ENCODE results near the gene UNC5CL. TPM values are rescaled to one million over a fixed set of nuclear protein-coding genes. Genes with fewer than 3 reads are reported as not detected.

UNC5CL gene, protein sequence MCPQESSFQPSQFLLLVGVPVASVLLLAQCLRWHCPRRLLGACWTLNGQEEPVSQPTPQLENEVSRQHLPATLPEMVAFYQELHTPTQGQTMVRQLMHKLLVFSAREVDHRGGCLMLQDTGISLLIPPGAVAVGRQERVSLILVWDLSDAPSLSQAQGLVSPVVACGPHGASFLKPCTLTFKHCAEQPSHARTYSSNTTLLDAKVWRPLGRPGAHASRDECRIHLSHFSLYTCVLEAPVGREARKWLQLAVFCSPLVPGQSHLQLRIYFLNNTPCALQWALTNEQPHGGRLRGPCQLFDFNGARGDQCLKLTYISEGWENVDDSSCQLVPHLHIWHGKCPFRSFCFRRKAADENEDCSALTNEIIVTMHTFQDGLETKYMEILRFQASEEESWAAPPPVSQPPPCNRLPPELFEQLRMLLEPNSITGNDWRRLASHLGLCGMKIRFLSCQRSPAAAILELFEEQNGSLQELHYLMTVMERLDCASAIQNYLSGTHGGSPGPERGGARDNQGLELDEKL
- polyA plus RNA-seq: 10 to 100 TPM in 1 of 3 donors, 1 to 10 TPM in 1, under 1 TPM in 1; 0.90 to 11.0 (median 1.3) TPM

DNA sequence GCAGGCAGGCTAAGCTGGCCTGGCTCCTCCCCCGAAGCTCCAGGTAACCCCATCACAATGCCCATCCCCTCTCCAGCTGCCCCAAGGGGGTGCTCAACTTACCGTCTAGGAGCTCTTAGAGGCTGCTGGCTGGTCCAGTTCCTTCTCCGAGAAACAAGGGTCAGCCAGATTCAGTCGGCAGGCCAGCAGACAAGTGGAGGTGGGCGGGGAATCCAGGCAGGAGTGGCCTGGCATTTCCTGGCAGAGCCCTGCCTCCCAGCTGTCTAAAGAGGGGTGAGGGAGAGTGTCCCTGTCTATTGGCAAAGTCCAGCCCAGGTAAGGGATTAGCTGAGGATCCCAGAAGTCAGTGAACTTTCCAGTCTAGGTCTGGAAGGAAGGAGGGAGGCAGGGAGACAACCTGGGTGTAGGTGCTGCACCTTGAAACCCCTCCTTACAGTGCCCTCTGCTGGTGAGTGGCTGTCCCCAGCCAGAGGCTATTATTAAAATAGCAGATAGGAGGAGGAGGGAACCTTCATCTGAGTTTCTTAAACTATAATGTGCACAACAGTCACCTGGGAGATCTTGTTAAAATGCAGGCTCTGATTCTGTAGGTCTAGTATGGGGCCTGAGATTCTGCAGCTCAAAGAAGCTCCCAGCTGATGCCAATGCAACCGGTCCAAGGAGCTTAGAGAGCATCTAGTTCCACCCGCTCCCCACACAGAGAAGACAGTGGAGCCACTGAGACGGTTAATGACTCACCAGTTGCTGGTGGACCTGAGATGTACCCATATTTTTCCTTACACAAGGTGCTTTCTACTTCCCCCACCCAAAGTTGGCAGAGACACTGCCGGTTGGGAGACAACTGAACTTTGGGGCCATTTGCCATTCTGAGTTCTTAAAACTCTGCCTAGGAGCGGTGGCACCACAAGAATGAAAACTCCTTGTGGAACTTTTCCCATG, at the start of gene UNC5CL:
UNC5CL (minus strand) TSS at position 162 of the 939 bp plus-strand sequence. CDS start 4,147 bp downstream, outside the sequence.
- H3K27ac ChIP-seq (ENCODE audit: low read depth, low read length): no peak within 1 kb of the TSS
- 54 to 73% (median 71%) methylated on average over 10 of the region's 10 CpGs for WGBS, 3 donors

DNA sequence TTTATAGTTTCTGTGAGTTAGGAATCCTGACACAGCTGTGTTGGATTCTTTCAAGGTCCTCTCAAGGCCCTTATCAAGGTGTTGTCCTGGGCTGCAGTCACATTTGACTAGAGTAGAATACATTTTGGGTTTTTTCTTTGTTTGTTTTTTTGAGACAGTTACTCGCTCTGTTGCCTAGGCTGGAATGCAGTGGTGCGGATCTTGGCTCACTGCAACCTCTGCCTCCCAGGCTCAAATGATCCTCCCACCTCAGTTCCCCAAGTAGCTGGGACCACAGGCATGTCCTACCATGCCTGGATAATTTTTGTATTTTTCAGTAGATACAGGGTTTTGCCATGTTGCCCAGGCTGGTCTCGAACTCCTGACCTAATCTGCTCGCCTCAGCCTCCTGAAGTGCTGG, 49.4 kb upstream of the UNC5CL start:
- WGBS, 3 donors: 91 to 95% (median 94%) methylated on average over 4 of the region's 4 CpGs
- no peak overlapping the region for H3K27ac ChIP-seq (ENCODE audit: low read depth, low read length)

DNA sequence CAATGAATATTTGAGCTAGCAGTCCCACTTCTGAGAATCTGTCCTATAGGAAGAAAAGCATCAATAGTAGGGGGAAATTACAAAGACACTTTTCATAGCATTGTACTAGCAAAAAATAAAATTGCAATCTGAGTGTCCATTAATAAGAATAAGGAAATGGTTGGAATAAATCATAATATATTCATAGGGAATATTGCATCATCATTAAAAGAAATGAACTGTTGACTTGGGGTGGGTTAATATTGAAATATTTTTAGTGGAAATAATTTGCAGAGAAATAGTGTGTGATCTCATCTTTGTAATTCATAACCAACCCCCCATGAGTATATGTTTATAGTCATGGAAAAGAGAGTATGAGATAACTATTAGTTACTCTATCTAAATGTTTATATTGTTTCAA, 46.2 kb upstream of the UNC5CL start:
- H3K27ac ChIP-seq (ENCODE audit: low read depth, low read length): no peak overlapping the region

DNA sequence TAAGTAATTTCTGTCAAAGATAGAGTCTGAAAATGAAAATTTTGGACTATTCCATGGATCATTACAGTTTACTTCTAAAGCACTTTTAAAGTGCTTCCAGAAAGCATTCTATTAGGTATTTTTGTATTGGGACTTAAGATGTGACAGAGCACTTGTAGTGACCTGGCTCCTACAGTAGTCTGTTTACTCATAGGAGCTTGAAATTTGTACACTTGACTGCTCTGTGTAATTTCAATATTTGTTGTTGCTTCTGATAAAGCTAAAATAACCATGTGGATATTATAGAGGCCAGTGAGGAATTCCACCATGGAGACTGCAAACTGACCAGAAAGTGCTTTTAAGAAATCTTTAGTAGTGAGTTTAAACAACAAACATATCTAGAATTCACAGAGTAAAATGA, 44.1 kb upstream of the UNC5CL start:
- H3K27ac ChIP-seq (ENCODE audit: low read depth, low read length): no peak overlapping the region

DNA sequence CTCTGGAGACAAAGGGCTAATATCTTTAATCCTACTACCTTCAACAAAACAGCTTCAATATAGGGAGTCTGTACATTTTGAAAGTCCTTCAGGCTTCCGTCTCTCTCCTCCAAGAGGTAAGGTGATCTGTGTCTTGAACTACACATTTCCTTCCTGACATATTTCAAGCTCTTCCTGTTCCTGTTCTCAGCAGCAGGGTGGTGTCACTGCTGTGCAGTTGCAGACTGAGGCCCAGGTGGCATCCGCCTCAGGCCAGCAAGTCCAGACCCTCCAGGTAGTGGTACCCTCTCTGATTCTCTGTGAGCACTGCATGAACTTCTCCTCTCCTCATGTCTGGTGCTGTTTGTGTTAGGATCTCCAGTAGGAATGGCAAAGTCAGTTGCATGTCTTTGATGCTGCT, 41.6 kb upstream of the UNC5CL start:
- H3K27ac ChIP-seq (ENCODE audit: low read depth, low read length): no peak overlapping the region
- 46 to 91% (median 56%) methylated on average over 2 of the region's 2 CpGs for WGBS, 3 donors

DNA sequence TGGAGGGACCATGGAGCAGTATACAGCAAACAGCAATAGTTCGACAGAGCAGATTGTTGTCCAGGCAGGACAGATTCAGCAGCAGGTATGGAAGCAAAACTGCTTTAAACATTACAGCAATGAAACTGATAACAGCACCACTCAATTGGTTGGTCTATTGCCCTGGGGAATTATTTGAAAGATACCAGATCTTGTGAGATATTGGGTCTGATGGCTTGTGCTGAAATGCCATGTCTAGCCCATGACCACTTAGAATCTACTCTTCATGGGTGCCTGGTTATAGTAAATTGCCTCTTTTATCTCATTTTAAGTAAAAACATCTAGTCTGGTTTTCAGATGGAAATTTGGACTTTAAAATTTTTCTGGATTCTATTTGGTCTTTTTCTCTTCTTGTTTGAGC, 40.1 kb upstream of the UNC5CL start:
- WGBS, 3 donors: 93 to 100% (median 94%) methylated on average over 1 of the region's 1 CpG
- no peak overlapping the region for H3K27ac ChIP-seq (ENCODE audit: low read depth, low read length)

DNA sequence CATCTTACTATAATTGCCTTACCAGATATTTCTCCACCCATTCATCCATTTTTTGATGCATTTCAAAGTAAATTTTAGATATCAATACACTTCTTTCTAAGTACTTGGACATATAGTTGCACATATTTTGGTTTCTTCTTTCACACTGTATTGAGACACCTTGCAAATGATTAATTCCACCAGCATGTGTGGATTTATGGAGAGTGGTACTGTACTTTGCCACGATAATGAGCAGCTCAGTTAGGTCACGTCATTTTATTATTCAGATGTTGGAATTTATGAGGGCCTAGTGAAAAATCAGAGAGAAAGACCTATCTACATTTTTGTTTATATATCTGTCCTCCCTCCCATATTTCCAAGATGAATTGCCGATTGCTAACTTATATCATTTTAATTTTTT, 39.1 kb upstream of the UNC5CL start:
- WGBS, 3 donors: 73 to 89% (median 87%) methylated on average over 3 of the region's 3 CpGs
- H3K27ac ChIP-seq (ENCODE audit: low read depth, low read length): no peak overlapping the region

DNA sequence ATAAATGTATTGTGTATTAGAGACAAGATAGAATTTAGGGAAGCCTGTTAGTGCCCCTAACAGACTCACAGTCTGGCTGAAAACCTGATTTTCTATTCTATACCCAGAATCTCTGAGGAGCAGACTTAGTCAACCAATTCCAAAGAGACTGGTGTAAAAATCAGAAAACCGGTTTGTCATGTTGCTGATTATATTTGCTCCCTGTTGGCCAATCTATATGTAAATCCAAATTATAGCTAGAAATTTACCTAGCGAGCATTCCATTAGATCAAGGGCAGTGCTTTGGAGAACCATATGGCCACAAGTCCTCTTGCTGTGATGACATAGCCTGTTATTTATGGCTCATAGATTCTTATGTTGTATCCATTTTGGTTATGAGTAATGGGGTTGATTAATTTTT, 38.5 kb upstream of the UNC5CL start:
- WGBS, 3 donors: 53 to 93% (median 85%) methylated on average over 2 of the region's 2 CpGs
- no peak overlapping the region for H3K27ac ChIP-seq (ENCODE audit: low read depth, low read length)

DNA sequence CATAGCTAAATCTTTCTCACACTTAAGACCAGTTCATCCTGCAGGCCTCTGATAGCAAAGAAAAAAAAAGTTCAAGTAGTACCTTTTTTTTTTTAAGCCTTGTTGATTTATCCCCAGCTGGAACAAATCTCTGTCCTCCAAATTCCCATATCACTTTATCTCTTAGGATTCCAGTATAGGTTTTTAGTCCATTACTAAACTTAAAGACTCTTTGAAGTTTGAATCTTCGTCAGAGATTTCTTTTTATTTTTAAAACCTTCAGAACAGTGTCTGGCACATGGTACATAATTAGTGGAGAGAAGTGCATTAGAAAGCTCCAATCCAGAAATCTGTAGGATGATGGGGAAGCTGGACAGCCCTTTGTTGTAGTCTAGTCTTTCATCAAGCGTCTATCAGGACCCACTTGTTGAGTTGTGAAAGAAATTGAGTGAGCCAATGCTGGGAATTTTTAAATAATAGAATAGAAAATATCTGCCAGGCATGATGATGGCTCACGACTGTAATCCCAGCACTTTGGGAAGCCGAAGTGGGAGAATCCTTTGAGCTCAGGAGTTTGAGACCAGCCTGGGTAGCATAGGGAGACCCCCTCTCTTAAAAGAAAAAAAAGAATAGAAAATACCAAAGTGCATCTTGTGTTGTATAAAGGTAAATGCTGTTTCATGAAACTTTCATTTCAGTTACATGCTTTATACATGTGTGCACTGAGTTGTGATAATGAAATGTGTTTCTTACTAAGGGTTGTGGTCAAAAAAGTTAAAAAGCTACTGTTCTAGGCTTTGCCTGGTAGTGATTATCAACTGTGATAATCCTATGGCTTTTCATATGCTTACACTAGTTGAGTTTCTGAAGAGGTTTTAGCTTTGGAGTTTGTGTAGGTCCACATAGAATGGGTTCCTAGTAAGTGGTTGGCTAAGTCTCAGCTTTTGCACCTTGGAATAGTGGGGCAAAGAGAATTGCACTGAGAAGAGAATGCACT, 36.9 kb upstream of the UNC5CL start:
- H3K27ac ChIP-seq (ENCODE audit: low read depth, low read length): no peak overlapping the region
- 79 to 88% (median 87%) methylated on average over 4 of the region's 4 CpGs for WGBS, 3 donors

DNA sequence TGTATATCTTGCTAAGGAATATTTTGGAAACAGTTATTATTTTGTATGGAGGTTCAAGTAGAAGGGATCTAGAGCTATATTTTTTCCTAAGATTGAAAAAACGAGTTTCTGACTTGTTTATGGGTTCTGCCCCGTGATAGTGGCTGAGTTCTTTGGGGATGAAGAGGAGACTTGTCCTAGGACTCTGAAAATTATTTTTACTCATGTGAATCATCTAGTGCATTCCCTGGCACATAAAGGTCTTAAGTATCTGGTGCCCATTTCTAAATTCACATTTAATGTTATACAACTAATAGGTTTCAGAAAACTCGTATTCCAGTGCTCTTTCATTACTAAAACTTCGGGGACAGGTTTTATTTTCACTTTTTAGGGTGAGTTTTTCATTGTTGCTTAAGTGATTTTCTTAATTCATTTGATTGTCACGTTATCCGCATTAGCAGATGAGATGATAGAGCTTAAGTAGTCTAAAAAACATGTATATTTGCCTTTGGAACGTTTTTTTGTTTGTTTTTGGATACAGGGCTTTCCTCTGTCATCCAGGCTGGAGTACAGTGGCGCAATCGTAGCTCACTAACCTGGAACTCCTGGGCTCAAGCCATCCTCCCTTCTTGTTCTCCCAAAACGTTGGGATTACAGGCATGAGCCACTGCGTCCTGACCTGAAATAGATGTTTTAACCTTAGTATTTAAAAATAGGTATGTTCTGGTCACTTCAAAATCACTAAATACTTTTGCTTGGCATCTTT, 35.8 kb upstream of the UNC5CL start:
- 36 to 58% (median 46%) methylated on average over 11 of the region's 11 CpGs for WGBS, 3 donors

DNA sequence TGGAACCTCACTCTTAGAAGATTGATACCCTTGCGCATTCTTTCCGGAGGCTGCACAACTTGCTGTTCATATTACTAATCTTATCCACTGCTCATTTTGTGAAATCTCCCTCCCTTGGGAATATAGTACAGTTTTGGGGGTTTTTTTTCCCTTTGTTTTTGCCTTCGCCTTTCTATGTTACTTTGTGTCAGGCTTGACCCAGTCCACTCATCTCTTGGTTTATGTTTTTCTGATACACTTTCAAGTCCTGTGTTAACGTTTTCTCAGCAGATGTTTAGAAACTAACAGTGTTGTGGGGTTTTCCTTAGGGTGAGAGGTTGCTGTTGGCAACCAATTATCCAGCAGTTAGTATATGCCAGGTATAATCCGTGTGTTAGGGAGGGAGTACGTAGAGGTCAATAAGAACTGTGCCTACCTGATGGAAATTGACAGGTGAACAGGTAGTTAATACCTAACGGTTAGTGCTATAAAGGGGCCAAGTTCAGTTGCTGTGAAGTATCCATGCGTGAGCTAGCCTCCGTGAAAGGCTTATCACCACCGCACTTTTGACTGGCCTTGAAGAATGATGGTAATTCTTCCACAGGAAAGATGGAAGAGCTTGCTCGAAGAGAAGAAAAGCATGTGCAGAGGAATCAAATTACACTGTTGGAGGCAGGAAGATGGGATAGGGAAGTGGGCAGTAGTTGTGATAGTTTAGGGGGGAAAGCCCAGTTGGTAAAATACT, 35.1 kb upstream of the UNC5CL start:
- 2 to 10% (median 6%) methylated on average over 11 of the region's 11 CpGs for WGBS, 3 donors

More for the DNA sequence above, 35.8 kb upstream of the UNC5CL start:
- H3K27ac ChIP-seq (ENCODE audit: low read depth, low read length): no peak overlapping the region

DNA sequence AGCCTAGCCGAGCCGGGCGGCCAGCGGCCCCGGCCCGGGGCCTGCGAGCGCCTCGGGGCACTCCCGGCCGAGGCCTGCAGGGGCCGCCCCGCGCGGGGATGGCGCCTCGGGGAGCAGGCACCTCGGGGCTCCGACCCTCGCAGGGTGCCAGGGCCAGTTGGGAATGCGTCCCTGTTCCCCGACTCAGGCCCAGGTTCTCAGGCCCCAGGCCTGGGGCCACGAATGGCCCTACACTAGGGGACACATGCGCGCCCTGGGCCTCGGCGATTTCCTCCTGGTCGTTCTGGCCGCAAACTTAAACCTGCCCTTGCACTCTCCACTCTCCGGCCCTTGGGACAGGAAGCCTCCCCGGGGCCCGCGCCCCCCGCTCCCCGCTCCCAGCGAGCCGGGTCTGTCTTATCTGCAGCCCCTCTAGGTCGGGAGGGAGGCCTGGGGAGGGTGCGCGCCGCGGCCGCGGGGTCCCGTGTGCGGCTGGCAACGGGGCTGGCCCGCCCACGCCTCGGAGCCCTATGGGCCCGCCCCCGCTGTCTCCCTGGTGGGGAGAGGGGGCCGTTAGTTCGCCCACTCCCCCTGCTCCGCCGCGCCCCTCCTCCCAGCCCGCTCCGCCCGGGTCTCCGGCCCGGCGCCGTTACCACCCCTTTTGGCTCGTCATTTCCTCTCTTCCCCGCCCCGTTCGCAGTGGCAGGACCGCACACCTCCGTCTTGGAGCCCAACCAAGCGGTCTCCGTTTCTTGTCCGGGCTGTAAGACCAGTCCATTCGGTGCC, 34.4 kb upstream of the UNC5CL start:
- H3K27ac ChIP-seq (ENCODE audit: low read depth, low read length): peak overlapping the region; percentile 100
- WGBS, 3 donors: 0% methylated on average over 64 to 73 of the region's 74 CpGs

More for the DNA sequence above, 35.1 kb upstream of the UNC5CL start:
- peak overlapping the region; percentile 100 for H3K27ac ChIP-seq (ENCODE audit: low read depth, low read length)

DNA sequence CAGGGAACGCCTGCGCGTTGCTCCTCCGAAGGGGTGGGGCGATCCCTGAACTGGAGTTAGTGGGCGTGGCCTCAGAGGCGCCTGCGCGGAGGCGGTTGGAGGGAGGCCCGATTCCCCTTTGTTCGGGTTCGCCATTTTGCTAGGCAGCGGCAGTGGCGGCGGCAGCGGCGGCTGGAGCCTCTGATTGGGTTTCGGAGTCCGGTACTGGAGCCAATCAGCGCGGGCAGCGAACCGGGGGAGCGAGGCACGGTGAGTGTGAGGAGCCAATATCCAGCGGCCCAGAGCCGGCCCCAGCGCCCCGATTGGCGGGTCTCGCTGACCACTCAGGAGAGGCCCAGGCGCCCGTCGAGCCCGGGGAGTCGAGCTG, 33.8 kb upstream of the UNC5CL start, which contains the start of gene NFYA:
NFYA (plus strand) TSS at position 139 of the 367 bp plus-strand sequence. CDS start 6,116 bp downstream, outside the sequence.
- peak within 1 kb of the TSS; percentile 100 for H3K27ac ChIP-seq (ENCODE audit: low read depth, low read length)
- 0 to 1% (median 1%) methylated on average over 37 of the region's 37 CpGs for WGBS, 3 donors

DNA sequence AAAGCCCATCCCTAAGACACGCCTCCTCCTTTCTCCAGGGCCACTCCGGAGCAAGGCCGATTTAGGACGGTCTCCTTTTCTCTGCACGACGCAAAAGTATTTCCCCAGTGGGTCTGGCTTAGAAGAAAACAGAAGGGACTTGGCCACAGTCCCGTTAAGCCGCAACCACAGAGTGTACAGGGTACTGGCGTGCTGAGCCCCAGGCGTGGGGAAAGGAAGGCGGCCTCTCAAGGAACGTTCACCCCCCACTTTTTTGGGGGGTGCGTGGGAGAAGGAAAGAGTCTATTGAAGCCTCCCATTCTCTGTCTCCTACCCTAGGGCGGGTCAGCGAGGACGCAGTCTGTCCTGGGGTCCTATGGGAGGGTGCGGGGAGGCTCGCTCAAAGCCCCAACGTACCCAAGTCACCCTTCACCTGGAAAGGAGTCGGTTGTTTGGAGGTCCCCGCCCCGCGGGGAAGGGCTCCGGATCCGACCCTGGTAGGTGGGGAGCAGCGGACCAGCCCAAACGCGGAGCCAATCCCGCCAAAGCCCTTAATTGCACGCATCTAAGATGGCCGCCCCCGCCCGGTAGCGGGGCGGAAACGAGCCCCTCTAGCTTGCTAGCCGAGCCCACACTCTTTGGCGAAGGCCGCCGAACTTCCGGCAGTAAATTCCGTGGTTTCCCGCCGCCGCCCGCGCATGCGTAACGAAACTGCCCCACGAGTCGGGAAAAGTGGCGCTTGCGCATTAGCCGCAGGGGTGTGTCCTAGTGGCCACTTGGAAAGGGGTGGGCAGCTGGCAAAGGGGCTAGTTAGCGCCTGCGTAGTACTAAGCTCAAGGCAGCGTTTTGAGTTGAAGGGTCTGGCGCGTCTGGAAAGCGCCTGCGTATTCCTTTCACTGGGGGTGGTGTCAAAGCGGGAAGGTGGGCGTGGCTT, 33.2 kb upstream of the UNC5CL start, which contains the start of gene OARD1:
OARD1 (minus strand) TSS at position 434 of the 913 bp plus-strand sequence. CDS start 722 bp downstream, outside the sequence.
- H3K27ac ChIP-seq (ENCODE audit: low read depth, low read length): peak within 1 kb of the TSS; percentile 100
- 0 to 1% (median 1%) methylated on average over 62 to 63 of the region's 63 CpGs for WGBS, 3 donors

DNA sequence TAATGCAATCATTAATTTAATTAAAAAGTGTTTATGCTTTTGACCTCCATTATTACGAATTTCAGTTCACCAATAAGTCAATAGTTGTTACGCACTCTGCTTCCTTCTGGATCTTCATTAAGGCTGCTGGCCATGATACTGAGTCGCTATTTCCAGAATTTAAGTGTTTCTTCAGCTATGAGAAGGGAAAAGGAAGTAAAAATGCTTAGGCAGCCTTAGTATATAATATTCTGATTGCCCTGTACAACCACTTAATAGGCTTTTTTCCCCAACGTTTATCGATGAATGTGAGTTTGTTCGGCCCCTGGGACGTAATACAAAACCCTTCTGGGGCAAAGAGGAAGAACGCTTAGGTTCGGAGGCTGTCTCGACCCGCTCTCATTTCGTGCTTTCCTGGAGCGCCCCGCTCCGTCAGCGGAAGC, 32.5 kb upstream of the UNC5CL start:
- H3K27ac ChIP-seq (ENCODE audit: low read depth, low read length): peak overlapping the region; percentile 85
- 0% methylated on average over 16 of the region's 16 CpGs for WGBS, 3 donors
